LoVo (cell line): ENCODE data around the gene RERG.

Source experiments
- DNase-seq: peaks from one replicate; pipeline ENCODE4 v3.0.0-alpha.2; 2016; ENCODE audit warnings: low spot score

RERG gene

DNA sequence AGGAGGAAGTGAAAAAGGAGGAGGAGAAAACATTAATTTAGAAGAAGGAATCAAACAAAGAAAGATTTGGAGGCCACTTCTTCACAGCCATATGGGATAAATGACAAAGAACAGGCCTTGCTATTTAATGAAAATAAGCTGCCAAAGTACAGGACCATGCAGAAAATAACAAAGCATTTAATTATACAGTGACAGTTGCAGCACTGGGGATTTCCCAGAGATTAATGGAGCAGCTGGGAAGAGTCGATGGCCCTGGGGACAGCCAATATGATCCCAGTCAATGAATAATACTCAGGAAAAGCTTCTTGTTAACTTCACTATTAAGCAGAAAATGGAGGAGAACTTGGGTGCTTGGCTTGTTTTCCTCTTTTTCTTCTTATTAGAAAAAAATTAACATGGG lies 34.6 kb downstream of the RERG start:
- no peak for DNase-seq

DNA sequence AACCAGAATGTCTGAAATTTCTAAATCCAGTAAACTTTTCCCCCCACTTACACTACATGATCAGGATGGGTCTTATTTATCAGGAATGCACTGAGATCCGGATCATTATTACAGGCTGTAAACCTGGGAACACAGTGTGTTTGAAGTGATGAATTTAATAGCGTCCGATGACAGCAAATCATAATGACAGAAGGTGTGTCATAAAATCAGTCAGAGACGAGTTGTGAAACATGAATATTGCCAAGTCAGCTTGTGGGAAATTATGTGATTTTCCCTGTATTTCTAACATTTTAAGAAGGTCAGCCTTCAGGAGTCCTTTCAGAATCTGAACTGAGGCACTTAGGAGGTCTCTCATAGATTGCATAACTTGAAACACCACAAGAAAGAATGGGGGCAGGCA lies 36.7 kb downstream of the RERG start:
- DNase-seq = no peak

DNA sequence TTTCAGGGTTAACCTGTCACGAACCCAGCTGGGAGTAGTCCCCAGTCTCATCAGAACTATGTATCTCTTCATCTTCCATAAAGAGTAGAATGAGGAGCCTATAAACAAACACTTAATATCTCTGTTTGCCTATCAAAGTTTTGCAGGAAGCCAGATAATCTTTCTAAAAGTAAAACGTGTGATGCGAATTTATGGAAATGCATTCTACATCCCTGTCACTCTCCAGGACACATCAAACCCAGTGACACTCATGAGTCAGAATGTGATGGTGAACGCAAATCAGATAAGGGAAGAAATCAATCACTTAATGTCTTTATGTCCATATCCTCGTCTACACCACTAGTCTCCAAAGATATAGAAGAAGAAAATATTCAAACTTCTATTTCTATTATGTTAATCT lies 37.4 kb downstream of the RERG start:
- no peak for DNase-seq

DNA sequence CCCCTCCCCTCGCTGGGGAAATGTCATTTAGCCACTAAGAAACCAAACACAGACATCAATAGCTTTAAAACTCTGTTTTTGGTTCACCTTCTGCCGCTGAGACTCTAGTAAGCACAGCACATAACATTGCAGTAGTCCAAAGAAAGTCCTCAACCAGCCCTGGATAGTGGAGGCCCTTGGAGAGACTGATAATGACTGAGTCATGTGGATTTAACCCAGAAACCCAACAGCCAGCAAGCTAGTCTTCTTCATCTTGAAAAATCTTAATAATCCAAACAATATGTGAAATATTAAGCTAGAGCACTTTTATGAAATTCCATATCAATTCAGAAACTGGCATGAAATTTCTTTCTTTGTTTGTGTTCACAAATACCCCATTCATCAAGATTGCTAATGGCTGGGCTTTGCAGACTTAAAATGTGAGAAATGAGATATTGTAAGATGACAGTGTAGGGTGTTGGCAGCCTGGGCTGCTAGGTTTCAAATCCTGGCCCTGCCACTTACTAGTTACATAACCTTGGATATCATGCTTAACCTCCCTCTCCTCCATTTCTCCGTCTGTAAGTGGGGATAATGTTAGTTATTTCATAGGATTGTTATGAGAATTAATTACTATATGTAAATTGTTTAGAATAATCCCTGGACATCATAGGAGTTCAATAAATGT lies 40.1 kb downstream of the RERG start:
- no peak for DNase-seq

DNA sequence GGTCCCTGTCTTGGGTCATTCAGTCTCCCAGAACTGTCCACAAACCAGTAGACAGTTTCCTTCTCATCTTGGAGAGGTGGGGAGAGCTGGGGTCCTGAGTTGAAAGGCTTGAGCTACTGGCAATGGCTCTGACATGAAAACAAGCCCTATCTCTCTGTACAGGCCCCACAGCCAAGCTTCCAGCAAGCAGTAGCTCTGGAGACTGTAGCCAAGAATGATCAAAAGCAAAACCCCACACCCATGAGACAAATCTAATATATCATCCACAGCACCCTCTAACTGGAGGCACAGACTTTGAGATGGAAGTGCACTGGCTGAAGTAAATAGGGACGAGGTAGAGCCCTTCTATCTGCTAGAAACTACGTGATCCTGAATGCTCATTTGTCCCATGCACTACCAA lies 40.9 kb downstream of the RERG start:
- DNase-seq = no peak

DNA sequence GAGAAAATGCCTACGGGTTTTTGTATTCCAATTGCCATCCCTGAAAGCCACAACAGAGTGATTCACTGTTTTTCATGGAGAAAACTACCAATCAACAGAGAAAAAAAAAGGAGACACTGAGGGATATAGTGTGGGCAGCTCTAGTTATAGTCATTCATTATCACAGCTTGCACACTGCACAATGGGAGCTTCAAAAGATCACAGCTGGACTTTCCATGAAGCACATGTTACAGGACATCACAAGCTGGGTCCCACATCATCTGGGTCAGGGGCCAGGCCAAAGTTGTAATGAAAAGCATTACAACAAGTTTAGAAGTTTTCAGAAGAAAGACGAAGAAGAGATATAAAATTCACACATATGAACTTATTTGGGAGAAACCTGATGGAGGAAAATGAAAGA lies 41.5 kb downstream of the RERG start:
- DNase-seq = no peak

DNA sequence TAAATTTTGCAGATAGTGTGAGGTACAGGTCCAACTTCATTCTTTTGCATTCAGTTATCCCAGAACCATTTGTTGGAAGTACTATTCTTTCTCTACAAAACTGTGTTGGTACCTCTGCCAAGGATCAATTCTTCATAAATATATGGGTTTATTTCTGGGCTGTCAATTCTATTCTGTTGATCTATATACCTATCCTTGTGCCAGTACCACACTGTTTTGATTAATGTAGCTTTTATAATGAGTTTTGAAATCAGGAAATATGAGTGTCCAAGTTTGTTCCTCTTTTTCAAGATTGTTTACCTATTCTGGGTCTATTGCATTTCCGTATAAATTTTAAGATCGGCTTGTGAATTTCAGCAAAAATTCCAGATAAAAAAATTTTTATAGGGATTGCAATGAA lies 48.1 kb downstream of the RERG start:
- DNase-seq = no peak

DNA sequence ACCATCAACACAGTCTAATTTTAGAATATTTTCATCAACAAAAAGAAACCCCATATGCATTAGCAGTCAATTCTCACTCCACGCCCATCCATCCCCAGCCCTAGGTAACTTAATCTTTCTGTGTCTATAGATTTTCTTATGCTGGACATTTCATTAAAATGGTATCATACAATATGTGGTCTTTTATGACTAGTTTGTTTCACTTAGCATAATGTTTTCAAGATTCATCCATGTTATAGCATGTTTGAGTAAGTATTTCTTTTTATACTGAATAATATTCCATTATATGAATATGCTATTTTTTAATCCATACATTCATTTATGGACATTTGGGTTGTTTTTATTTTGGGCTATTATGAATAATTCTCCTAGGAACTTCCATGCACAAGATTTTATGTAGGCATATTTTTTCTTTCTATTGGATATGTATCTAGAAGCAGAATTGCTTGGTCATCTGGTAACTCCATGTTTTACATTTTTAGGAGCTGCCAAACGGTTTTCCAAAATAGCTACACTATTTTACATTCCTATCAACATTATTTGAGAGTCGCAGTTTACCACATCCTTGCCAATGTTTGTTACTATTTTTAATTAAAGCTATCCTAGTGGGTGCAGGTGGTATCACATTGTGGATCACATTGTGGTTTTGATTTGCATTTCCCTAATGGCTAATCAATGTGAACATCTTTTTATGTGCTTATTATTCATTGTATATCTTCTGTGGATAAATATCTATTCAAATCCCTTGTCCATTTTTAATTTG lies 49.0 kb downstream of the RERG start:
- DNase-seq = no peak

DNA sequence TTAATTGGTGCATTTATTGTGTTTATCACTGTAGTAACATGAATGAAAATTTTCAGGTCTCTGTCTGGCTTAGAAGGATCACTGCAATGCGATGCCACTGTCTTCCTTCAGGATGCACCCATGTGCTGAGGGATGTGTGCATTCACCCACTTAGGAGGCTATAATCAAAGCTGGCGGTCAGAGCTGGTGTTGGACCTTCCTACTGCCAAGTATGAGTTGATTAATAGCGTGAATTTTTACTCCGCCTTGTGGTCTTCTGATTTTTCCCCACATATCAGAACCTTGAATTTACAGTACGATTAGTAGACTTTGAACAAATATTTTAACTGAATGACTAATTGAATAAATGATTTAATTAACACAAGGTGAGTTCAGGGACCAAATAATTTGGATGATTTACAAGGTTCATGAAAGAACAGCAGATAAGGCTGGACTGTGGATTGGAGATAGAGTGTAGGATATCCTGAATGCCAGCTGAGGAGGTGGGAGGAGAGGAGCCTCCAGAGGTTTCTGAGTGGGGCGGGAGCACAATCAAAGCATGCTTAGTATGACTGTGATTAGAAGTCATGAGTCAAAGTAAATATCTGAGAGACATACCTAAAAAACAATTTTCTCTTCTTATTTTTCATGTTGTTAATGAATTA lies 50.1 kb downstream of the RERG start:
- DNase-seq = no peak

DNA sequence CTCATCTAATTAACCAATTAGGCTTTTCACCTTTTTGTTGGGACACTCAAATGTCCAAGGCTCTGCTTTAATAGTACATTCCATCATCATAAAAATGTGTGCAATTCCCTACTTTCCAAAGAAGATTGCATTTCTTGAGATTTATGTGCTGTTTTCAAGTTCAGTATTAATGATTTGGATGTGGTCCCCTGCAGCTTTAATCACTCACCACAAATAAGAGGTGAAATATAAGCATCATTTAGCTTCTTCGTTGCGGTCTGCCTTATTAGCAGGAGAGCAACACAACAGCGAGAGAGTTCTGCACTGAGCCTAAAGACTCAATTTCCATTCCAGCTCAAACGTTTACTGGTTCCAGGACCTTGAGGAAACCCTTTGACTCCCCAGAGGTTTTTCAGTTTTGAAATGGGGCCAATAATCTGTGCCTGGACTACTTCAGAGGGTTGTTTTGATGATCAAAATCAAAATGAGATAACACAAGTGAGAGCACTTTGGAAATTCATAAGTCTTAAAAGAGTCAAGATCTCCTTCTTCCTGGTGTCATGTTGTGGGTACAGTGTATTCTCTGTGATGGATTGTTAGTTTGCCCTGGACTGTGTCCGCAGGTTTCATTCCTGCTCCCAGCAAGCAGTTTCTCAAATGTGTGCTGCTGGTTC lies 53.1 kb downstream of the RERG start:
- no peak for DNase-seq

DNA sequence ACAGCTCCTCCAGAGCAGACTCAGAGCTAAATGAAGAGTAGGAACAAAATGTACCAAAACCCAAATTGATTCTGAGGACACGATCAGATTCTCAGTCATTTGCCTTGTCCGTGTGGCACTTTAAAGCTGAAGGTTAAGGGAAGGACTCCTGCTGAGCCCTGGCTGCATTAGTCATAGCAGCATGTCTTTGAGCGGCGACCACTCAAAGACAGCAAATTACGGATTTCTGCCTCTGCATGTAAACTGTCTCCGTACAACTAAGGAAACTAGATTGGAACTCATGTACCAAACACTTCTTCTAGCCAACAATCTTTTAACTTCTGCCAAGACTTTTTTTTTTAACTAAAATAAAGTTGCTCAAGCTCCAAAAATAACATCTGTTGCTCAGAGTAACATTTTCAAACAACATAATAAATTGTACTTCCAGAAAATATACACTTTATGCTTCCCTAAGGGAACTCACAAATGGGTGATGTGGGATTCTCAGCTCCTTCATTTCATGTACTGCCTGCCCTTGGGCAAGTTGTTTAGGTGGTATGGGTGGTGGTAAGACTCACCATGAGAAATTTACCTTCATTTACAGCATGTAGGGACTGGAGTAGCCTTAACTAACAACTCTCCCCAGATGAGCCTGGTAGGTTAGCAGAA lies 56.1 kb downstream of the RERG start:
- DNase-seq = no peak

DNA sequence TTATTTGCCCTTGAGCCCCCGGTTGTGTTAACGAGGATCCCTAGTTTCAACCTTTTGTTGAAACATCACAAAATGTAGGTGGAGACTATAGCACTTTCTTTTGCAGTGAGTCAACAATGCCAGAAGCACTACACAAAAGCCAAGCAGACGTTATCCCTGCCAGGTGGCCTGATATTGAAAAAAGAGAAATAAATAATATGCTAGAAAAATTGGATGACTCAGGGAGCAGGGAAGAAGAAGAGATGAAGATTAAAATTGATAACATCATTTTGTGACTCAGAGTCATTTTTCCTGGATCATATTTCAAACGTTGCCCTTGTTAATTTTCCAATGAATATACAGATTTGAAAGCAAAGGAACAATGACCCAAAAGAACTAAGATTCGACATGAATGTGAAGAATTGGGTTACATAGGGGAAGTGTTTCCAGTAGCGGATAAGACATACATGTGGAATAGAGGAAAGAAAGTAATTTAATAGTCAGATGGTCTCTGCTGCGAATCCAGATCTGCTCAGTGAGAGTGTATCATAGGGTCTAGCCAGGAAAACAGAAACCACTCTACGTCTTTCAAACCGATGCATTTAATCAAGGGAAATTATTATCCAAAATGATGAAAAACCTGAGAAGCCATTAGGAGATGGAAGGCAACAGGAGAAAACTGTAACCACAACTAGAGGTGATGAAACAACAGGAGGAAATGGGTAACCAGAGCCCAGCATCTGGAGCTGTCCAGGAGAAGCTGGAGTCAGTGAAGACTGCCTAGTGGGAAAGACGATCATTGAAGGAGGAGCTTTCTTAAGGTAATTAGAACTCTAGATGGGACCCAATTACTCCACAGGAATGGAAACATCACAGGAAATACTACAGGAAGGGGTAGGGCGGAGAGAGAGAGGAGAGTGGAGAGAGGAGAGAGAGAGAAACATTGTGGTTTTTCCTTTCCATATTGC lies 57.9 kb downstream of the RERG start:
- no peak for DNase-seq

DNA sequence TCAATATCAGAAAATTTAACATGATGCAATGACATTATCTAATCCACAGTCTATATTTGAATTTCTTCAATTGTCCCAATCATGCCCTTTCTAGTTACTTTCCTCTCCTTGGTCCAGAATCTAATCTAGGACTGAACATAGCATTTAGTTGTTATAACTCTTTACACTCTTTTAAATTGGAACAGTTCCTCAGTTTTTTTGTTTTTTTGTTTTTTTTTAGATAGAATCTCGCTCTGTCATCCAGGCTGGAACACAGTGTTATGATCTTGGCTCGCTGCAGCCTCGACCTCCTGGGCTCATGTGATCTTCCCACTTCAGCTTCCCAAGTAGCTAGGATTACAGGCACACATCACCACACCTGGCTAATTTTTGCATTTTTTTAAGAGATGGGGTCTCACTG lies 63.1 kb downstream of the RERG start:
- DNase-seq = no peak

DNA sequence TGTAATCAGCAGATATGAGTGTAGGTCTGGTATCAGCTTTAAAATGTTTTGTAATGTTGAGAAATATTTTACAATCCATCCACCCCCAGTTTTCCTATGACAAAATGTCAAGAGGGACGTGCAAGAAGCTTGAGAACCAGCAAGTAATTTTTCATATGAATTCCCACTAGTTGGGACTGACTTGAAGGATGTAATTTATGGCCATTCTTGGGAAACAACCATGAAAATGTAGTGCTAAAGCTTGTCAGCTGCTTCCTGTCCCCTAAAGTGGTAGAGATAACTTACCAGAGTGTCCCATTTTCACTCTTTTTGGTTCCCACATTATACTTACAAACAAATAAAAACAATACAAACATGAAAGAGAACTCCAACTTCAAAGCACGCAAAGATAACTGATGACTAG lies 63.9 kb downstream of the RERG start:
- no peak for DNase-seq

DNA sequence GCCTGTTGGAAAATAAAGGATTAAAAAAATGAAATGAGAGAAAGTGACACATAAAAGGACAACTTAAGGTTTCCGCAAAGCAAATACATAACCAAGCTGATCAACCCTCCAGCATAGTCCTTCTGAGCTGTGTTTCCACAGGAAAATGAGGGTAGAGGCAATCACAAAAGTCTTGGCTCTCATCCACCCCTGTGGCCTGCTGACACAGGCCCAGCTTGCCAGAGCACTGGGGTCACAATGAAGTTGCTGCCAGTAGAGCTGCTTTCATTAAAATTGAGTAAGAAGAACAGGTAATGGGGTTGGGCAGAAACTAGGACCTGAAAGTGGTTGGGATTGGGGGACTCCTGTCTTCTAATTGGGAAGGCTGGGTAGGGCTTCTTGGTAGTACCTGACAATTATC lies 65.9 kb downstream of the RERG start:
- DNase-seq = no peak

DNA sequence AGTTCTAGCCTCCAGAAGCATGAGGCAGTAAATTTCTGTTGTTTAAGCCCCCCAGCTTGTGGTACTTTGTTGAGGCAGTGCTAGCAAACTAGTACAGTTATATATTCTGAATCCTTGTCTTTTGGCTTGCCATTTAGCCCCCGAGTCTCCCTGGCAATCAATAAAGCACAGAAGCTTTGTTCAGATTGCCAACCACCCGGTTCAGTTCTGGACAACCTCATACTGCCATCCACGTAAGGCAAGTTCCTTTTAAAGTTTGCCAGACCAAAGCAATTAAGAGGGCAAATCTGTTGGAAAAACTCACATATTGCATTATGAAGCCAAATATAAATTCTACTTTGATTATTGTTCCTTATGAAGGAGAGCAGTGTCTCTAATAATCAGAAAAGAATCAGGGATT lies 67.1 kb downstream of the RERG start:
- no peak for DNase-seq

DNA sequence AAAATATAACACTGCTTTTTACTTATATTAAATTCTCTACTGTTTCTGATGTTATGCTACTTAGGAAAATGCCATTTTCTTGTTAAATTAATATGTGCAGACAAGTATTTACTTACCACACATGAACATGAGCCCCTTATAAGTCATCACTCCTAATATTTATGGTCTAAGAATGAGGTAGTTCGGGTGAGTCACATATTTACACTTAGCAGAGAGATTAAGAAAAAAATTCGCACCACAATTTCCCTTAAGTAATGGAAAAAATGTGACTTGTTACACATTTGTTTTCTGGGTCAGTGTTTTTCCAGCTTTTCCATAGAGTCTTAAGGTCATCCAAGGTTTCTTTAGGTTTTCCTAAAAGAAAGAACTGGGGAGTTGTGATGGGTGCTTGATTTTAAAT lies 68.3 kb downstream of the RERG start:
- DNase-seq = peak; percentile 41

DNA sequence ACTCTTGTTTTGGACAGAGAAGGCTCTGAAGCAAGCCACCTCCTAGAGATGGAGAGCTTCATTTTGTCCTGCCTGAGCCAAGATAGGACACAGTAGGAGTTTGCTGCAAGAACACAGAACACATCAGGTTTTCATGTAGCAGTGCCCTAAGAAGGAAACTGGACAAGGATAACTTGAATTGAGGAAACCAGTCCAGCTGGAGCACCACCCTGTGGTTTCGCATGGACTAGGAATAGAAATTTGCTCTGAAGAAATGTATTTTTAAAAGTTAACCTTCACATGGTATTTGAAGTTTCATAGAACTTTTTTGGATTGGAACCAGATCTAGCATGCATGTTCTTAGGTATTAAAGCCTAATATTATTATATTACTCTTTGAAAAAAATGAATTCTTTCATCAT lies 68.8 kb downstream of the RERG start:
- DNase-seq = no peak

DNA sequence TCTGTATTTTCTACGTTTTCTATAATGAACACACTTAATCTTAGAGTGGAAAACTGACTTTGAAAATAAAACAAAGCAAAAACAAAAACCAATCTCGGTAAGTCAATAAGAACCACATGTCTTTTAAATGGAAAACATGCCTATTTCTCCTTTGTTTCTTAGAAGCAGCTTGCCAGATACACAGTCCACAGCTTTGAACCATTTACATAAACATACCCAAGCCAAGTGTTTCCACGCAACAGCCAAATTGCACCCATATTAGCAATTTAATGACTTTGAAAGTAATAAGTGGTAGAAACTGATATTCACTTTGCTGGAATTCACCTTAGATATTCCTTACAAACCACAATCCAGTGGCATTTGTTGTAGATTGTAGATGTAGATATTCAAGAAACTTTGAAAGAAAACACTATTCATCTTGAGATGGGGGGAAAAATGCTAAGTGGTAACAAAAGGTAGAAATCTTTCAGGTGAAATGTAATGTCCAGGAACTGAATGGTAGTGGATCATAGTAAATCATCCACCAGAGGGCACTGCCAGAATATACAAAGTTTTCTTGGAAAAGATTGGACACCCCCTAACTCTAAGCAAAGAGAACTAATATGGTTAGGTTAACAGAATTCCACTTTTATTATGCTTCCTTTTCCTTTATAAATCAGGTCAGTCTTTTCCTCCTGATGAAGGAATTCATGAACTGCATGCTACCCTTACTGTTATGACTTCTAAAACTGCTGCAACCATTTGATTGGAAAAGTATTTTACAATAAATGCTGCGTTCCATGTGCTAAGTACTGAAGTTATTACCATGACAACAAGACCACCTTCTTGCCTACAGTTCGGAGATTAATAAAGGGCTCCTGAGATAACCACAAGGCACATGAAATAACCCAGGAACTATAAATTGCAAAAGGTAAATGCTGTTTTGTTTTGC lies 69.8 kb downstream of the RERG start:
- DNase-seq = peak; percentile 52

DNA sequence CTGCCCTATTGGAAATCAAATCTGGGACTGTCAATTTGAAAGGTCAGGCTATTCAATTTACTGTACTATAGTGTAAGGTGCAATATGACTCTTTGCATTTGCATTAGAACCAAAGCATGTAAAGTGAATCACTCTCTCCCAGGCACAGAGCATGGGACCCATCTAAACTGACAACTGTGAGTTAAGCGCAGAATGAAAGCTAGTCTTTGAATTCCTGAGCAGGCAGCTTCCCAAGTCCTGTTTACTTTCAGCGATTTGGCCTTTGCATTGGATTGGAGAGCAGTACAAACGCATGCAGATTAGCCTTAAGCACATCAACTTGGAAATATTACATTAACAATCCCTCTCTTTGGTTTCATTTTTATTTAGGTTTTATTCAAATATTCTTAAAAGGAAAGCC lies 74.6 kb downstream of the RERG start:
- no peak for DNase-seq
